ENCODE measurements around the gene MBTD1.

- TF ChIP-seq CTCF (IDR thresholded peaks at IDR 0.05; ENCODE audit: poor library complexity), result no peak
- TF ChIP-seq EZH2 (IDR thresholded peaks at IDR 0.05; ENCODE audit: borderline replicate concordance), result no peak
These were observed 44.9 kb downstream of the MBTD1 start for GRCh38 chr17:51214920-51215319.

Data from hepatocyte (in vitro differentiated cells).